Measurements from ENCODE around the gene EFHC1. TPM values are rescaled to one million over a fixed set of nuclear protein-coding genes. Genes with fewer than 3 reads are reported as not detected.

The EFHC1 gene
- total RNA-seq, 1 experiment from 2014 or later, result 13.2 TPM

DNA sequence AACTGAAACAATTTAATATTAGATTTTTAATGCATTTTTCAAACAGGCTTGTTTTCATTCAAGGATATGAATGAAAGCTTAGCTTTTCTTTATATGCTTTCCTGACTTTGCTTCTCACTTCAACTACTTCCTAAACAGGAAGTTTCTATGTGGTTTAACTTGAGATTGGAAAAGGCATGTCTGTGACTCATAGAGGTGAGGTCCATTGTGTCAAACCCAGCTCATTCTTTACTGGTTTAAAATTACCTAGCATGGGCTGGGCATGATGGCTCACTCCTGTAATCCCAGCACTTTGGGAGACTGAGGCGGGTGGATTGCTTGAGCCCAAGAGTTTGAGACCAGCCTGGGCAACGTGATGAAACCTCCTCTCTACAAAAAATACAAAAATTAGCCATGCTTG lies 34.4 kb downstream of the EFHC1 start:
- Histone ChIP-seq H3K27ac (ENCODE audit: insufficient read length, low read depth, low read length) (no peak overlapping the region), H2BK15ac (ENCODE audit: low read depth, low read length) (no peak overlapping the region), H3T11ph (ENCODE audit: low read length) (no peak overlapping the region), H3K79me2 (ENCODE audit: insufficient read depth, low read length) (no peaks in the 10 kb centered on the region), H4K8ac (replicated peaks; ENCODE audit: insufficient read length, low read depth, low read length) (no peak overlapping the region), H3K23ac (ENCODE audit: insufficient read length, low read depth, low read length) (no peak overlapping the region), H4K91ac (ENCODE audit: insufficient read length, low read depth, low read length) (no peak overlapping the region), H2AK5ac (ENCODE audit: insufficient read length, low read length) (no peak overlapping the region), H3K4ac (ENCODE audit: low read depth, low read length) (no peak overlapping the region), H3K79me1 (ENCODE audit: insufficient read depth, low read depth, low read length, poor library complexity, severe bottlenecking) (no peaks in the 10 kb centered on the region), H2AFZ (ENCODE audit: low read length) (no peak overlapping the region), H3K9me3 (ENCODE audit: control insufficient read depth, low read depth, low read length) (no peaks in the 10 kb centered on the region), H2BK120ac (ENCODE audit: low read depth, low read length, poor library complexity, severe bottlenecking) (no peak overlapping the region), H3K4me1 (ENCODE audit: insufficient read depth, low read length) (no peaks in the 10 kb centered on the region), H2BK12ac (ENCODE audit: insufficient read length, low read depth, low read length) (no peak overlapping the region), H2BK20ac (ENCODE audit: low read depth, low read length, poor library complexity, severe bottlenecking) (no peak overlapping the region), H3K56ac (ENCODE audit: insufficient read length, low read depth, low read length) (no peak overlapping the region), H3K18ac (ENCODE audit: insufficient read length, low read depth, low read length) (no peak overlapping the region), H3K14ac (ENCODE audit: insufficient read depth, low read length) (no peak overlapping the region), H2BK5ac (ENCODE audit: insufficient read length, low read length) (no peak overlapping the region), H3K4me2 (ENCODE audit: insufficient read depth, insufficient read length, low read length) (no peak overlapping the region), H3K9ac (ENCODE audit: extremely low read depth, insufficient read length, low read length) (no peak overlapping the region), H4K20me1 (ENCODE audit: control insufficient read depth, insufficient read depth, insufficient read length) (no peaks in the 10 kb centered on the region), H3K23me2 (ENCODE audit: insufficient read length, low read depth, low read length, poor library complexity, severe bottlenecking) (no peaks in the 10 kb centered on the region), H3K27me3 (ENCODE audit: insufficient read depth, low read length) (no peaks in the 10 kb centered on the region), H4K5ac (ENCODE audit: insufficient read length, low read depth, low read length) (no peak overlapping the region)
- Mint-ChIP-seq H3K27me3 (ENCODE audit: low read depth) (no peaks in the 10 kb centered on the region), H3K36me3 (ENCODE audit: insufficient read depth in 1 of 3, low read depth in 3 of 3) (peaks cover 13 to 27% (median 14%) of the 10 kb centered on the region in 3 experiments), H3K4me1 (peaks cover 8 to 13% of the 10 kb centered on the region in 2 experiments), H3K27ac (no peak overlapping the region), H3K4me3 (no peak overlapping the region), H3K9me3 (peaks cover 13 to 14% of the 10 kb centered on the region in 2 experiments)
- TF ChIP-seq, protein P1, sequence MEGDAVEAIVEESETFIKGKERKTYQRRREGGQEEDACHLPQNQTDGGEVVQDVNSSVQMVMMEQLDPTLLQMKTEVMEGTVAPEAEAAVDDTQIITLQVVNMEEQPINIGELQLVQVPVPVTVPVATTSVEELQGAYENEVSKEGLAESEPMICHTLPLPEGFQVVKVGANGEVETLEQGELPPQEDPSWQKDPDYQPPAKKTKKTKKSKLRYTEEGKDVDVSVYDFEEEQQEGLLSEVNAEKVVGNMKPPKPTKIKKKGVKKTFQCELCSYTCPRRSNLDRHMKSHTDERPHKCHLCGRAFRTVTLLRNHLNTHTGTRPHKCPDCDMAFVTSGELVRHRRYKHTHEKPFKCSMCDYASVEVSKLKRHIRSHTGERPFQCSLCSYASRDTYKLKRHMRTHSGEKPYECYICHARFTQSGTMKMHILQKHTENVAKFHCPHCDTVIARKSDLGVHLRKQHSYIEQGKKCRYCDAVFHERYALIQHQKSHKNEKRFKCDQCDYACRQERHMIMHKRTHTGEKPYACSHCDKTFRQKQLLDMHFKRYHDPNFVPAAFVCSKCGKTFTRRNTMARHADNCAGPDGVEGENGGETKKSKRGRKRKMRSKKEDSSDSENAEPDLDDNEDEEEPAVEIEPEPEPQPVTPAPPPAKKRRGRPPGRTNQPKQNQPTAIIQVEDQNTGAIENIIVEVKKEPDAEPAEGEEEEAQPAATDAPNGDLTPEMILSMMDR (conservative IDR thresholded peaks at IDR 0.05), result no peak
- no peak for DNase-seq
- WGBS (ENCODE audit: extremely low coverage, insufficient read length, low lambda C conversion rate), result no CpG with 5 or more reads among the region's 2 CpGs

Measured in H9 (cell line).